ENCODE results near the gene MCRIP1. TPM values are rescaled to one million over a fixed set of nuclear protein-coding genes. Genes with fewer than 3 reads are reported as not detected.

Gene MCRIP1
- total RNA-seq, 4 donors from 2014 or later = 23.3 to 44.0 (median 33.2) TPM

DNA sequence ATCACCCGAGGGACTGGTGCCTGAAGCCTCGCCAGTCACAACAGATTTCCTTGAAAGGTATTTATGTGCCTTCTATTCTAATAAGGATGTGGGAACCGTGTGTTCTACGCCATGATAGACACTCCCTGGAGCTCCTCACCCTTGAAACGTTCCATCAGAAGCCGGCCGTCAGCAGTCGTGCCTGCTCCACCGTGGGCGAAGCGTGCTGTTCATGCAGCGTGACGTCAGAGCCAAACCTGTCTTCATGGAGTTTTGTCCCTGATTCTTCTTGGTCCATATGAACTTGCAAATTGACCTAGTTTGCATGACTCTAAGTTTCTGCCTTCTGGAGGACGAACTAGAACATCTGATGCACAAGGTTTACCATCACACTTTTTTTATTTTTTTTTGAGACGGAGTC lies 6.2 kb upstream of the MCRIP1 start:
- in situ Hi-C loops (cut with MboI; ENCODE audit: low pct_ligation_motif_present in 1 of 4, low pct_unique_long_range_greater_than_20kb in 1 of 4, low sequenced_read_pairs in 3 of 4) = no loop called here
- Histone ChIP-seq H3K27ac (no peak overlapping the region), H3K9me3 (no peaks in the 10 kb centered on the region), H3K4me3 (no peak overlapping the region), H3K36me3 (peaks cover 0 to 13% (median 7%) of the 10 kb centered on the region in 4 donors), H3K4me1 (peaks cover 0 to 1% (median 0%) of the 10 kb centered on the region in 4 donors), H3K27me3 (no peaks in the 10 kb centered on the region)
- 82 to 100% methylated on average over 1 to 15 of the region's 15 CpGs for WGBS, 2 donors (ENCODE audit: low coverage in 1 of 2)
- TF ChIP-seq EP300 (IDR thresholded peaks at IDR 0.05; ENCODE audit: low read depth) = no peak
- no peak for TF ChIP-seq POLR2AphosphoS5 (IDR thresholded peaks at IDR 0.05)
- TF ChIP-seq, protein P1, sequence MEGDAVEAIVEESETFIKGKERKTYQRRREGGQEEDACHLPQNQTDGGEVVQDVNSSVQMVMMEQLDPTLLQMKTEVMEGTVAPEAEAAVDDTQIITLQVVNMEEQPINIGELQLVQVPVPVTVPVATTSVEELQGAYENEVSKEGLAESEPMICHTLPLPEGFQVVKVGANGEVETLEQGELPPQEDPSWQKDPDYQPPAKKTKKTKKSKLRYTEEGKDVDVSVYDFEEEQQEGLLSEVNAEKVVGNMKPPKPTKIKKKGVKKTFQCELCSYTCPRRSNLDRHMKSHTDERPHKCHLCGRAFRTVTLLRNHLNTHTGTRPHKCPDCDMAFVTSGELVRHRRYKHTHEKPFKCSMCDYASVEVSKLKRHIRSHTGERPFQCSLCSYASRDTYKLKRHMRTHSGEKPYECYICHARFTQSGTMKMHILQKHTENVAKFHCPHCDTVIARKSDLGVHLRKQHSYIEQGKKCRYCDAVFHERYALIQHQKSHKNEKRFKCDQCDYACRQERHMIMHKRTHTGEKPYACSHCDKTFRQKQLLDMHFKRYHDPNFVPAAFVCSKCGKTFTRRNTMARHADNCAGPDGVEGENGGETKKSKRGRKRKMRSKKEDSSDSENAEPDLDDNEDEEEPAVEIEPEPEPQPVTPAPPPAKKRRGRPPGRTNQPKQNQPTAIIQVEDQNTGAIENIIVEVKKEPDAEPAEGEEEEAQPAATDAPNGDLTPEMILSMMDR (IDR thresholded peaks at IDR 0.05) = no peak
- no peak for TF ChIP-seq POLR2A (IDR thresholded peaks at IDR 0.05)
- intact Hi-C loops (cut with DNase I; ENCODE audit: low total_unique reads) = no loop called here
- no peak for DNase-seq

DNA sequence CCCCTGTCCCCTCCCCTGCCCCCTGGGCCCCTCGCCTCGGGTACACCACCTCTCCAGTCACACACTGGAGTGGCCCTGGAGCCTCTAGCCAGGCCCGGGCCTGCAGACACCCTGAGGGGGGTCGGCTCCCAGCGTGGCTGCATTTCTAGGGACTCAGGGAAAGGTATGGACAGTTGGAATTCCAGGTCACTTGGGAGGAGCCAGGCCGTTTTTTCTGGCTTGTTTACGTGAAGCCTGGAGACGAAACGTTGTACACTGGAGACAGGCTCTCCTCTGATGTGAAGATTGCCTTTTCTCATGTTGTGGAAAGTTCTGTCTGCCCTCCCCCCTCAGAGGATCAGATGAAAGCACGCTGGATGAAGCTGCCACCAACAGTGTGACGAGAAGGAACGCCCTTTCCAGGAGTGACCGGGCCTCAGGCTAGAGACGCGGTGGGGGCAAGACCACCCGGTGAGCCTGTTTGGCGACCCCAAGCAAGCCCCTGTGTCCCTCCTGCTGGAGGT lies 5.7 kb upstream of the MCRIP1 start:
- Histone ChIP-seq H3K27ac (no peak overlapping the region), H3K9me3 (no peaks in the 10 kb centered on the region), H3K27me3 (no peaks in the 10 kb centered on the region), H3K4me3 (no peak overlapping the region), H3K36me3 (peaks cover 0 to 10% (median 5%) of the 10 kb centered on the region in 4 donors), H3K4me1 (peaks cover 0 to 6% (median 3%) of the 10 kb centered on the region in 4 donors)
- intact Hi-C loops (cut with DNase I; ENCODE audit: low total_unique reads) = no loop called here
- no peak for DNase-seq
- no peak for TF ChIP-seq EP300 (IDR thresholded peaks at IDR 0.05; ENCODE audit: low read depth)
- TF ChIP-seq POLR2A (IDR thresholded peaks at IDR 0.05) = no peak
- TF ChIP-seq, protein P1 (IDR thresholded peaks at IDR 0.05) = no peak
- TF ChIP-seq POLR2AphosphoS5 (IDR thresholded peaks at IDR 0.05) = no peak
- in situ Hi-C loops (cut with MboI; ENCODE audit: low pct_ligation_motif_present in 1 of 4, low pct_unique_long_range_greater_than_20kb in 1 of 4, low sequenced_read_pairs in 3 of 4) = no loop called here
- 56% methylated on average over 17 of the region's 17 CpGs; no CpG with 5 or more reads in 1 of the 2 donors for WGBS, 2 donors (ENCODE audit: low coverage in 1 of 2)

DNA sequence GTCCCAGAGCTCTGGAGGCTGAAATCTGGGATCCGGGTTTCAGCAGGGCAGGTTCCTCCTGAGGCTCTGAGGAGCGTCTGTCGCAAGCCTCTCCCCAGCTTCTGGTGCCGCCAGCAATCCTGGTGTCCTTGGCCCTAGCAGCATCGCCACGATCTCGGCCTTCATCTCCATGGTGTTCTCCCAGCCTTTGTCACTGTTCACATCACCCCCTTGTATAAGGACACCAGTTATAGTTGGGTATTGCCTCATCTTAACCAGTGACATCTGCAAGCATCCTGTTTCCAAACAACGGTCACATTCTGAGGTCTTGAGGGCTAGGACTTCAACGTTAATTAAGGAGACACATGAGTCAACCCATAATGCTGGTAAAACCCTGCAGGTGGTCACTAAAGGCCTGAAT lies 4.5 kb upstream of the MCRIP1 start:
- WGBS, 2 donors (ENCODE audit: low coverage in 1 of 2) = 85% methylated on average over 9 of the region's 9 CpGs; no CpG with 5 or more reads in 1 of the 2 donors
- H3K4me3 ChIP-seq = no peak overlapping the region
- TF ChIP-seq, protein P1 (IDR thresholded peaks at IDR 0.05) = no peak
- TF ChIP-seq POLR2A (IDR thresholded peaks at IDR 0.05) (no peak), POLR2AphosphoS5 (IDR thresholded peaks at IDR 0.05) (no peak), EP300 (IDR thresholded peaks at IDR 0.05; ENCODE audit: low read depth) (no peak)
- intact Hi-C loops (cut with DNase I; ENCODE audit: low total_unique reads) = no loop called here
- no peak overlapping the region for H3K27ac ChIP-seq
- in situ Hi-C loops (cut with MboI; ENCODE audit: low pct_ligation_motif_present in 1 of 4, low pct_unique_long_range_greater_than_20kb in 1 of 4, low sequenced_read_pairs in 3 of 4) = no loop called here
- no peak for DNase-seq
- H3K4me1 ChIP-seq = peaks cover 0 to 12% (median 8%) of the 10 kb centered on the region in 4 donors
- no peaks in the 10 kb centered on the region for H3K27me3 ChIP-seq
- H3K36me3 ChIP-seq = no peaks in the 10 kb centered on the region
- no peaks in the 10 kb centered on the region for H3K9me3 ChIP-seq

DNA sequence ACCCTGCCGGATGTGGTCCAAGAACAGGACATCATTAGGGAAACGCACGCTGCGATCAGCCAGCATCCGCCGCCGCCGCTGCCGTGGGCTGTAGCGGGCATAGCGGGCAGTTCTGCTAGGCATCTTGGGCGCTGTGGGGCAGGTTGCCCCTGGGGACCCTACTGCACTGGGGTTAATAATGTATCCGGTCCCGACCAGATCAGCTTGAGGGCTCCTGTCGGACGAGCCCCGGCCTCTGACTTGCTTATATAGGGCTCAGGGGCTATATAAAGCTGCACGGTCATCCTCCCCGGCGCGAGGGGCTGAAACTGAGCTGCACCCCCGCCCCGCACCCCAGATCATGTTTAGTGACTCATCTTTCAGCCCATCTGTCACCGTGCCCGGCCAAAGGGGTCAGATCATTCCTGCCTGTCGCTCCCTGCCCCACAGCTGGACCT lies 1.8 kb upstream of the MCRIP1 start, which contains the start of gene PPP1R27:
Gene PPP1R27, minus strand, starts transcription at position 220 of the 437 bp plus-strand sequence. Its CDS starts 97 bp downstream, at position 123.
- intact Hi-C loops (cut with DNase I; ENCODE audit: low total_unique reads) = no loop called here

More for the DNA sequence above, 1.8 kb upstream of the MCRIP1 start, which contains the start of gene PPP1R27:
- H3K4me3 ChIP-seq = peak within 1 kb of the TSS in 3 of 4 donors; percentile 42 to 80 (median 60)
- TF ChIP-seq, protein P1 (IDR thresholded peaks at IDR 0.05) = no peak
- no peak for TF ChIP-seq POLR2A (IDR thresholded peaks at IDR 0.05)
- no peak for TF ChIP-seq POLR2AphosphoS5 (IDR thresholded peaks at IDR 0.05)
- no peak for DNase-seq
- no peaks in the 10 kb centered on the region for H3K9me3 ChIP-seq
- H3K4me1 ChIP-seq = peaks cover 10 to 25% (median 21%) of the 10 kb centered on the region in 4 donors
- no peaks in the 10 kb centered on the region for H3K36me3 ChIP-seq
- in situ Hi-C loops (cut with MboI; ENCODE audit: low pct_ligation_motif_present in 1 of 4, low pct_unique_long_range_greater_than_20kb in 1 of 4, low sequenced_read_pairs in 3 of 4) = no loop called here
- 90% methylated on average over 24 of the region's 26 CpGs; no CpG with 5 or more reads in 1 of the 2 donors for WGBS, 2 donors (ENCODE audit: low coverage in 1 of 2)
- peak within 1 kb of the TSS; percentile 89 to 97 (median 92) for H3K27ac ChIP-seq
- no peaks in the 10 kb centered on the region for H3K27me3 ChIP-seq
